HCT116 (cell line): ENCODE measurements around the gene KPNA3. TPM values are rescaled to one million over a fixed set of nuclear protein-coding genes. Genes with fewer than 3 reads are reported as not detected.

Experiments used
- ATAC-seq: fragments of 200-7000 bp; cut with Tn5 transposase; 2 replicates; pipeline ENCODE4 v1.9.1; 2020; ENCODE audit warnings: mild to moderate bottlenecking, moderate library complexity
- BruUV-seq: library from RNA; stranded (reverse); fragments of 400-500 nt; replicated peaks from 2 replicates; lab custom pipeline; 2021; lab: Mats Ljungman, UMichigan
- CTCF ChIA-PET: fragments of 300-600 bp; sonication (Branson Sonifier 250); formaldehyde crosslinking; loops from one replicate; lab custom pipeline; 2021; ENCODE audit warnings: antibody characterized with exemption; lab: Charles Lee
- POLR2A ChIA-PET: fragments of 300-600, 350-600 bp; sonication (Branson Sonifier 250); formaldehyde crosslinking; loops from one replicate; lab custom pipeline; 2021; ENCODE audit warnings: antibody characterized with exemption; lab: Charles Lee
- RAD21 ChIA-PET, 2 experiments: fragments of 300-600 bp; sonication (Branson Sonifier 250); formaldehyde crosslinking; loops; one replicate each; lab custom pipeline; 2023; ENCODE audit warnings: low total read pairs in 2 of 2; ENCODE audit not compliant: uncharacterized antibody in 2 of 2, unreplicated experiment in 2 of 2, low non-redundant PET in 1 of 2; lab: Charles Lee
- DNase-seq: peaks from one replicate; pipeline ENCODE4 v3.0.0-alpha.2; 2010; ENCODE audit warnings: low read depth, low spot score
- H2AFZ ChIP-seq: fragments of 200-600 bp; shearing (Covaris generic), sonication (generic); 2 replicates; pipeline ENCODE4 v1.6.1; 2017; ENCODE audit warnings: low read depth, mixed run types, mixed read lengths, antibody characterized with exemption, low read length; ENCODE audit not compliant: poor library complexity, severe bottlenecking
- H3K27ac ChIP-seq: 2 replicates; pipeline ENCODE4 v1.5.1; 2012; ENCODE audit warnings: low read depth, low read length
- H3K27me3 ChIP-seq: fragments of 200-600 bp; sonication (generic); 2 replicates; pipeline ENCODE4 v1.6.1; 2016; ENCODE audit warnings: mixed run types, low read length, mixed read lengths; ENCODE audit not compliant: insufficient read depth
- H3K36me3 ChIP-seq, 2 experiments: fragments of 200-500 bp in 1 of 2; fragments of 200-600 bp in 1 of 2; sonication (Bioruptor generic) in 1 of 2; sonication (generic) in 1 of 2; 2 replicates each; pipeline versions ENCODE4 v1.5.1 to v1.6.1; 2014 to 2016; ENCODE audit warnings: low read length in 2 of 2, inconsistent platforms in 1 of 2, mixed read lengths in 1 of 2, mixed run types in 1 of 2; ENCODE audit not compliant: insufficient read depth in 2 of 2, control insufficient read depth in 1 of 2
- H3K4me1 ChIP-seq, 2 experiments: fragments of 200-600 bp in 1 of 2; sonication (generic) in 1 of 2; 2 replicates each; pipeline versions ENCODE4 v1.5.1 to v1.6.1; 2012 to 2017; ENCODE audit warnings: low read length in 2 of 2, inconsistent platforms in 1 of 2, mild to moderate bottlenecking in 1 of 2, mixed read lengths in 1 of 2, mixed run types in 1 of 2, moderate library complexity in 1 of 2; ENCODE audit not compliant: insufficient read depth in 2 of 2, control insufficient read depth in 1 of 2
- H3K4me2 ChIP-seq: fragments of 200-600 bp; sonication (generic); 2 replicates; pipeline ENCODE4 v1.6.1; 2017; ENCODE audit warnings: mixed run types, low read length, mixed read lengths
- H3K4me3 ChIP-seq, 2 experiments: fragments of 200-600 bp in 1 of 2; sonication (generic) in 1 of 2; replicated peaks in 1 of 2; 2 replicates each; pipeline ENCODE4 v1.5.1; 2011 to 2016; ENCODE audit warnings: low read length in 2 of 2, control low read depth in 1 of 2, low read depth in 1 of 2, mild to moderate bottlenecking in 1 of 2, mixed read lengths in 1 of 2, mixed run types in 1 of 2
- H3K79me2 ChIP-seq: fragments of 200-600 bp; sonication (generic); 2 replicates; pipeline ENCODE4 v1.6.1; 2017; ENCODE audit warnings: mild to moderate bottlenecking, mixed run types, low read length, moderate library complexity, mixed read lengths; ENCODE audit not compliant: insufficient read depth
- H3K9ac ChIP-seq: fragments of 200-600 bp; sonication (generic); 2 replicates; pipeline ENCODE4 v1.6.1; 2016; ENCODE audit warnings: low read length, mixed read lengths
- H3K9me2 ChIP-seq: fragments of 200-600 bp; sonication (generic), shearing (Covaris generic); 2 replicates; pipeline ENCODE4 v1.6.1; 2017; ENCODE audit warnings: mixed run types, mild to moderate bottlenecking, moderate library complexity; ENCODE audit not compliant: insufficient read depth
- H3K9me3 ChIP-seq, 2 experiments: fragments of 200-500 bp in 1 of 2; fragments of 200-600 bp in 1 of 2; sonication (Bioruptor generic) in 1 of 2; sonication (generic) in 1 of 2; 2 replicates each; pipeline ENCODE4 v1.6.1; 2014 to 2017; ENCODE audit warnings: low read length in 2 of 2, mixed read lengths in 2 of 2, inconsistent platforms in 1 of 2, low read depth in 1 of 2, mild to moderate bottlenecking in 1 of 2, mixed run types in 1 of 2, moderate library complexity in 1 of 2; ENCODE audit not compliant: control insufficient read depth in 1 of 2, insufficient read depth in 1 of 2
- H4K20me1 ChIP-seq: fragments of 200-600 bp; sonication (generic), shearing (Covaris generic); 2 replicates; pipeline ENCODE4 v1.6.1; 2017; ENCODE audit warnings: mixed run types, mild to moderate bottlenecking, moderate library complexity; ENCODE audit not compliant: insufficient read depth
- CBX3 ChIP-seq: IDR thresholded peaks from 2 replicates; pipeline ENCODE4 v1.6.1; 2012; ENCODE audit warnings: low read depth
- CEBPB ChIP-seq: IDR thresholded peaks from 2 replicates; pipeline ENCODE4 v1.6.1; 2012; ENCODE audit warnings: low read depth
- EGR1 ChIP-seq: IDR thresholded peaks from 2 replicates; pipeline ENCODE4 v1.6.1; 2012; ENCODE audit warnings: low read depth
- ELF1 ChIP-seq: IDR thresholded peaks from 2 replicates; pipeline ENCODE4 v1.6.1; 2012; ENCODE audit warnings: low read depth, borderline replicate concordance
- EZH2 ChIP-seq: fragments of 200-600 bp; sonication (generic); IDR thresholded peaks from 2 replicates; pipeline ENCODE4 v1.6.1; 2017; ENCODE audit warnings: antibody characterized with exemption, mixed run types
- FOSL1 ChIP-seq: IDR thresholded peaks from 2 replicates; pipeline ENCODE4 v1.6.1; 2012; ENCODE audit warnings: low read depth
- JUND ChIP-seq: IDR thresholded peaks from 2 replicates; pipeline ENCODE4 v1.6.1; 2012
- POLR2A ChIP-seq: IDR thresholded peaks from 2 replicates; pipeline ENCODE4 v1.7.0; 2011; ENCODE audit warnings: borderline replicate concordance; ENCODE audit not compliant: insufficient read depth, insufficient read length; ENCODE audit errors: extremely low read depth
- RAD21 ChIP-seq: IDR thresholded peaks from 2 replicates; pipeline ENCODE4 v1.6.1; 2012; ENCODE audit warnings: low read depth, mild to moderate bottlenecking
- SIN3A ChIP-seq: IDR thresholded peaks from 2 replicates; pipeline ENCODE4 v1.6.1; 2012; ENCODE audit warnings: low read depth
- SP1 ChIP-seq: IDR thresholded peaks from 2 replicates; pipeline ENCODE4 v1.6.1; 2012; ENCODE audit warnings: low read depth
- SRF ChIP-seq: IDR thresholded peaks from 2 replicates; pipeline ENCODE4 v1.6.1; 2012; ENCODE audit warnings: low read depth
- TCF7L2 ChIP-seq: IDR thresholded peaks from 2 replicates; pipeline ENCODE4 v1.7.0; 2011; ENCODE audit warnings: borderline replicate concordance, inconsistent platforms; ENCODE audit not compliant: insufficient read depth, insufficient read length; ENCODE audit errors: extremely low read depth
- YY1 ChIP-seq: IDR thresholded peaks from 2 replicates; pipeline ENCODE4 v1.6.1; 2011; ENCODE audit warnings: low read length, low read depth, moderate library complexity, mild to moderate bottlenecking; ENCODE audit not compliant: insufficient replicate concordance; ENCODE audit errors: extremely low read depth
- ZFX ChIP-seq: fragments of 450-650 bp; IDR thresholded peaks from 2 replicates; pipeline ENCODE4 v1.6.1; 2017
- ZNF274 ChIP-seq: fragments of 200-500 bp; sonication (Bioruptor generic); IDR thresholded peaks from 2 replicates; pipeline ENCODE4 v1.6.1; 2014; ENCODE audit warnings: mild to moderate bottlenecking, low read depth, low read length, inconsistent platforms
- intact Hi-C: fragments of 100-400 bp; cut with micrococcal nuclease; formaldehyde crosslinking; loops from 2 replicates; pipeline ENCODE4 v1.10.0; 2022
- total RNA-seq: library from RNA; stranded (reverse); gene quantifications from one replicate; pipeline ENCODE4 v1.2.1, GENCODE V29; 2021; ENCODE audit not compliant: unreplicated experiment
- TF ChIP-seq, protein P1 (sequence below): IDR thresholded peaks from 2 replicates; pipeline ENCODE4 v1.6.1; 2012
- TF ChIP-seq, protein P2 (sequence below), 3 experiments: fragments of 200-600 bp in 1 of 3; sonication (generic) in 1 of 3; IDR thresholded peaks in 2 of 3; conservative IDR thresholded peaks in 1 of 3; 2 replicates each; pipeline ENCODE4 v1.5.1; 2012 to 2017; ENCODE audit warnings: low read depth in 2 of 3, low read length in 2 of 3, antibody characterized with exemption in 1 of 3, borderline replicate concordance in 1 of 3, control low read depth in 1 of 3, mild to moderate bottlenecking in 1 of 3, mixed read lengths in 1 of 3, mixed run types in 1 of 3, moderate library complexity in 1 of 3; ENCODE audit not compliant: insufficient read depth in 1 of 3
- TF ChIP-seq, protein P3 (sequence below): IDR thresholded peaks from 2 replicates; pipeline ENCODE4 v1.6.1; 2012; ENCODE audit warnings: low read depth

The KPNA3 gene
- total RNA-seq, 1 experiment from 2014 or later = 45.0 TPM

GRCh38 chr13:49693877-49694276 lies 98.6 kb downstream of the KPNA3 start:
- intact Hi-C loops = loop anchor here (10.0 kb wide), 1 partner anchor 241 kb away; the partner anchor contains the start of gene SPRYD7
- TF ChIP-seq SP1 (no peak), CBX3 (no peak), ZFX (no peak), ELF1 (no peak), RAD21 (no peak), ZNF274 (no peak), SRF (no peak), EZH2 (no peak), CEBPB (no peak), EGR1 (no peak), POLR2A (no peak), JUND (no peak), TCF7L2 (no peak), SIN3A (no peak), FOSL1 (no peak), YY1 (no peak)
- TF ChIP-seq, protein P1, sequence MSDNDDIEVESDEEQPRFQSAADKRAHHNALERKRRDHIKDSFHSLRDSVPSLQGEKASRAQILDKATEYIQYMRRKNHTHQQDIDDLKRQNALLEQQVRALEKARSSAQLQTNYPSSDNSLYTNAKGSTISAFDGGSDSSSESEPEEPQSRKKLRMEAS = no peak
- TF ChIP-seq, protein P2, sequence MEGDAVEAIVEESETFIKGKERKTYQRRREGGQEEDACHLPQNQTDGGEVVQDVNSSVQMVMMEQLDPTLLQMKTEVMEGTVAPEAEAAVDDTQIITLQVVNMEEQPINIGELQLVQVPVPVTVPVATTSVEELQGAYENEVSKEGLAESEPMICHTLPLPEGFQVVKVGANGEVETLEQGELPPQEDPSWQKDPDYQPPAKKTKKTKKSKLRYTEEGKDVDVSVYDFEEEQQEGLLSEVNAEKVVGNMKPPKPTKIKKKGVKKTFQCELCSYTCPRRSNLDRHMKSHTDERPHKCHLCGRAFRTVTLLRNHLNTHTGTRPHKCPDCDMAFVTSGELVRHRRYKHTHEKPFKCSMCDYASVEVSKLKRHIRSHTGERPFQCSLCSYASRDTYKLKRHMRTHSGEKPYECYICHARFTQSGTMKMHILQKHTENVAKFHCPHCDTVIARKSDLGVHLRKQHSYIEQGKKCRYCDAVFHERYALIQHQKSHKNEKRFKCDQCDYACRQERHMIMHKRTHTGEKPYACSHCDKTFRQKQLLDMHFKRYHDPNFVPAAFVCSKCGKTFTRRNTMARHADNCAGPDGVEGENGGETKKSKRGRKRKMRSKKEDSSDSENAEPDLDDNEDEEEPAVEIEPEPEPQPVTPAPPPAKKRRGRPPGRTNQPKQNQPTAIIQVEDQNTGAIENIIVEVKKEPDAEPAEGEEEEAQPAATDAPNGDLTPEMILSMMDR (IDR thresholded peaks at IDR 0.05 in 2 of 3, conservative IDR thresholded peaks at IDR 0.05 in 1 of 3; ENCODE audit: borderline replicate concordance in 1 of 3, insufficient read depth in 1 of 3, low read depth in 2 of 3, low read length in 2 of 3) = no peak
- TF ChIP-seq, protein P3, sequence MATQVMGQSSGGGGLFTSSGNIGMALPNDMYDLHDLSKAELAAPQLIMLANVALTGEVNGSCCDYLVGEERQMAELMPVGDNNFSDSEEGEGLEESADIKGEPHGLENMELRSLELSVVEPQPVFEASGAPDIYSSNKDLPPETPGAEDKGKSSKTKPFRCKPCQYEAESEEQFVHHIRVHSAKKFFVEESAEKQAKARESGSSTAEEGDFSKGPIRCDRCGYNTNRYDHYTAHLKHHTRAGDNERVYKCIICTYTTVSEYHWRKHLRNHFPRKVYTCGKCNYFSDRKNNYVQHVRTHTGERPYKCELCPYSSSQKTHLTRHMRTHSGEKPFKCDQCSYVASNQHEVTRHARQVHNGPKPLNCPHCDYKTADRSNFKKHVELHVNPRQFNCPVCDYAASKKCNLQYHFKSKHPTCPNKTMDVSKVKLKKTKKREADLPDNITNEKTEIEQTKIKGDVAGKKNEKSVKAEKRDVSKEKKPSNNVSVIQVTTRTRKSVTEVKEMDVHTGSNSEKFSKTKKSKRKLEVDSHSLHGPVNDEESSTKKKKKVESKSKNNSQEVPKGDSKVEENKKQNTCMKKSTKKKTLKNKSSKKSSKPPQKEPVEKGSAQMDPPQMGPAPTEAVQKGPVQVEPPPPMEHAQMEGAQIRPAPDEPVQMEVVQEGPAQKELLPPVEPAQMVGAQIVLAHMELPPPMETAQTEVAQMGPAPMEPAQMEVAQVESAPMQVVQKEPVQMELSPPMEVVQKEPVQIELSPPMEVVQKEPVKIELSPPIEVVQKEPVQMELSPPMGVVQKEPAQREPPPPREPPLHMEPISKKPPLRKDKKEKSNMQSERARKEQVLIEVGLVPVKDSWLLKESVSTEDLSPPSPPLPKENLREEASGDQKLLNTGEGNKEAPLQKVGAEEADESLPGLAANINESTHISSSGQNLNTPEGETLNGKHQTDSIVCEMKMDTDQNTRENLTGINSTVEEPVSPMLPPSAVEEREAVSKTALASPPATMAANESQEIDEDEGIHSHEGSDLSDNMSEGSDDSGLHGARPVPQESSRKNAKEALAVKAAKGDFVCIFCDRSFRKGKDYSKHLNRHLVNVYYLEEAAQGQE = no peak
- DNase-seq (no peak), ATAC-seq (no peak)
- Histone ChIP-seq H3K9ac (no peak overlapping the region), H3K4me3 (no peak overlapping the region), H3K9me3 (no peaks in the 10 kb centered on the region), H3K36me3 (no peaks in the 10 kb centered on the region), H3K27me3 (no peaks in the 10 kb centered on the region), H3K27ac (no peak overlapping the region), H3K4me1 (peaks cover 6 to 19% of the 10 kb centered on the region in 2 experiments; a peak in 3 of 4 replicates), H3K9me2 (no peaks in the 10 kb centered on the region), H4K20me1 (no peaks in the 10 kb centered on the region), H3K4me2 (no peak overlapping the region), H2AFZ (no peak overlapping the region), H3K79me2 (peaks cover 23% of the 10 kb centered on the region)
- BruUV-seq = no TSS peak
- ChIA-PET POLR2A (no interaction called here), CTCF (no interaction called here), RAD21 (no interaction called here)
